HL-60 (cell line): Measurements from ENCODE around the gene IPCEF1.

Experiments used
- GABPA ChIP-seq: IDR thresholded peaks from 2 replicates; pipeline ENCODE4 v1.6.1; 2012; ENCODE audit warnings: low read depth
- POLR2AphosphoS5 ChIP-seq: IDR thresholded peaks from 2 replicates; pipeline ENCODE4 v1.6.1; 2012; ENCODE audit warnings: low read depth
- TF ChIP-seq, protein P1 (sequence below): IDR thresholded peaks from 2 replicates; pipeline ENCODE4 v1.6.1; 2012; ENCODE audit warnings: low read depth; ENCODE audit not compliant: insufficient replicate concordance
- TF ChIP-seq, protein P2 (sequence below): IDR thresholded peaks from one replicate; pipeline ENCODE4 v1.5.1; 2011; ENCODE audit warnings: low read length, control low read depth, inconsistent platforms; ENCODE audit not compliant: insufficient read depth

DNA sequence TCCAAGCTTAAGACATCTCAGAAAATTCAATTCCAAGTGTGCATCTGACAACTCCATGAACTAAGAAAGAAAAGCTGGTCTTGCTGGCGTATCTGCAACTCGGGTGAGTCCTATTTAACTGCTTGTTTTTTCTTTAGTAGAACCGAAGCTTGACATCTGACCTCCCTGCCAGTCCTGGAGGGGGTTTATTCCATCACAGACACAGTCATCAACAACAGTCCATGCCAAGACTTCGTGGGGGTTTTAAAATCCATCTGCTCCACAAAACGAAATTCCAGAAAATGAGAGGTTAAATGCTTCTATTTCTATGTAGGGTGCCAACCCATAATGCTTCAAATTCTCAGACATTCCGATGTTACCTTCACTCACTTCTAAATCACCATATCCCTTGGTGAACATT is 133.9 kb downstream of the IPCEF1 start:
- no peak for TF ChIP-seq GABPA
- TF ChIP-seq, protein P1, sequence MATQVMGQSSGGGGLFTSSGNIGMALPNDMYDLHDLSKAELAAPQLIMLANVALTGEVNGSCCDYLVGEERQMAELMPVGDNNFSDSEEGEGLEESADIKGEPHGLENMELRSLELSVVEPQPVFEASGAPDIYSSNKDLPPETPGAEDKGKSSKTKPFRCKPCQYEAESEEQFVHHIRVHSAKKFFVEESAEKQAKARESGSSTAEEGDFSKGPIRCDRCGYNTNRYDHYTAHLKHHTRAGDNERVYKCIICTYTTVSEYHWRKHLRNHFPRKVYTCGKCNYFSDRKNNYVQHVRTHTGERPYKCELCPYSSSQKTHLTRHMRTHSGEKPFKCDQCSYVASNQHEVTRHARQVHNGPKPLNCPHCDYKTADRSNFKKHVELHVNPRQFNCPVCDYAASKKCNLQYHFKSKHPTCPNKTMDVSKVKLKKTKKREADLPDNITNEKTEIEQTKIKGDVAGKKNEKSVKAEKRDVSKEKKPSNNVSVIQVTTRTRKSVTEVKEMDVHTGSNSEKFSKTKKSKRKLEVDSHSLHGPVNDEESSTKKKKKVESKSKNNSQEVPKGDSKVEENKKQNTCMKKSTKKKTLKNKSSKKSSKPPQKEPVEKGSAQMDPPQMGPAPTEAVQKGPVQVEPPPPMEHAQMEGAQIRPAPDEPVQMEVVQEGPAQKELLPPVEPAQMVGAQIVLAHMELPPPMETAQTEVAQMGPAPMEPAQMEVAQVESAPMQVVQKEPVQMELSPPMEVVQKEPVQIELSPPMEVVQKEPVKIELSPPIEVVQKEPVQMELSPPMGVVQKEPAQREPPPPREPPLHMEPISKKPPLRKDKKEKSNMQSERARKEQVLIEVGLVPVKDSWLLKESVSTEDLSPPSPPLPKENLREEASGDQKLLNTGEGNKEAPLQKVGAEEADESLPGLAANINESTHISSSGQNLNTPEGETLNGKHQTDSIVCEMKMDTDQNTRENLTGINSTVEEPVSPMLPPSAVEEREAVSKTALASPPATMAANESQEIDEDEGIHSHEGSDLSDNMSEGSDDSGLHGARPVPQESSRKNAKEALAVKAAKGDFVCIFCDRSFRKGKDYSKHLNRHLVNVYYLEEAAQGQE = no peak
- TF ChIP-seq, protein P2, sequence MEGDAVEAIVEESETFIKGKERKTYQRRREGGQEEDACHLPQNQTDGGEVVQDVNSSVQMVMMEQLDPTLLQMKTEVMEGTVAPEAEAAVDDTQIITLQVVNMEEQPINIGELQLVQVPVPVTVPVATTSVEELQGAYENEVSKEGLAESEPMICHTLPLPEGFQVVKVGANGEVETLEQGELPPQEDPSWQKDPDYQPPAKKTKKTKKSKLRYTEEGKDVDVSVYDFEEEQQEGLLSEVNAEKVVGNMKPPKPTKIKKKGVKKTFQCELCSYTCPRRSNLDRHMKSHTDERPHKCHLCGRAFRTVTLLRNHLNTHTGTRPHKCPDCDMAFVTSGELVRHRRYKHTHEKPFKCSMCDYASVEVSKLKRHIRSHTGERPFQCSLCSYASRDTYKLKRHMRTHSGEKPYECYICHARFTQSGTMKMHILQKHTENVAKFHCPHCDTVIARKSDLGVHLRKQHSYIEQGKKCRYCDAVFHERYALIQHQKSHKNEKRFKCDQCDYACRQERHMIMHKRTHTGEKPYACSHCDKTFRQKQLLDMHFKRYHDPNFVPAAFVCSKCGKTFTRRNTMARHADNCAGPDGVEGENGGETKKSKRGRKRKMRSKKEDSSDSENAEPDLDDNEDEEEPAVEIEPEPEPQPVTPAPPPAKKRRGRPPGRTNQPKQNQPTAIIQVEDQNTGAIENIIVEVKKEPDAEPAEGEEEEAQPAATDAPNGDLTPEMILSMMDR = no peak
- TF ChIP-seq POLR2AphosphoS5 = no peak
